Activated naive CD4-positive, alpha-beta T cell treated with anti-CD3 and anti-CD28 coated beads, Interleukin-2, amount 10 ng/mL, durations not matched to agents 7 days and 5 days (primary cell): ENCODE measurements around the gene YEATS2.

Source experiments
- CTCF ChIA-PET: fragments of 350-600 bp; sonication (Branson Sonifier 250); formaldehyde crosslinking; loops from one replicate; lab custom pipeline; 2021; ENCODE audit warnings: antibody characterized with exemption; lab: Charles Lee
- DNase-seq: peaks from one replicate; pipeline ENCODE4 v3.0.0-alpha.2; 2020
- H3K27ac Mint-ChIP-seq: one replicate; pipeline ENCODE4 v1.8.0; 2021; ENCODE audit warnings: mild to moderate bottlenecking, moderate library complexity, mixed read lengths
- H3K27me3 Mint-ChIP-seq: one replicate; pipeline ENCODE4 v1.8.0; 2021; ENCODE audit warnings: mild to moderate bottlenecking, mixed read lengths
- H3K36me3 Mint-ChIP-seq: one replicate; pipeline ENCODE4 v1.8.0; 2021; ENCODE audit warnings: mixed read lengths
- H3K4me1 Mint-ChIP-seq: one replicate; pipeline ENCODE4 v1.8.0; 2021; ENCODE audit warnings: mixed read lengths
- H3K4me3 Mint-ChIP-seq: one replicate; pipeline ENCODE4 v1.8.0; 2021; ENCODE audit warnings: mild to moderate bottlenecking, moderate library complexity, mixed read lengths
- H3K9me3 Mint-ChIP-seq: one replicate; pipeline ENCODE4 v1.8.0; 2021; ENCODE audit warnings: mixed read lengths

Gene YEATS2

DNA sequence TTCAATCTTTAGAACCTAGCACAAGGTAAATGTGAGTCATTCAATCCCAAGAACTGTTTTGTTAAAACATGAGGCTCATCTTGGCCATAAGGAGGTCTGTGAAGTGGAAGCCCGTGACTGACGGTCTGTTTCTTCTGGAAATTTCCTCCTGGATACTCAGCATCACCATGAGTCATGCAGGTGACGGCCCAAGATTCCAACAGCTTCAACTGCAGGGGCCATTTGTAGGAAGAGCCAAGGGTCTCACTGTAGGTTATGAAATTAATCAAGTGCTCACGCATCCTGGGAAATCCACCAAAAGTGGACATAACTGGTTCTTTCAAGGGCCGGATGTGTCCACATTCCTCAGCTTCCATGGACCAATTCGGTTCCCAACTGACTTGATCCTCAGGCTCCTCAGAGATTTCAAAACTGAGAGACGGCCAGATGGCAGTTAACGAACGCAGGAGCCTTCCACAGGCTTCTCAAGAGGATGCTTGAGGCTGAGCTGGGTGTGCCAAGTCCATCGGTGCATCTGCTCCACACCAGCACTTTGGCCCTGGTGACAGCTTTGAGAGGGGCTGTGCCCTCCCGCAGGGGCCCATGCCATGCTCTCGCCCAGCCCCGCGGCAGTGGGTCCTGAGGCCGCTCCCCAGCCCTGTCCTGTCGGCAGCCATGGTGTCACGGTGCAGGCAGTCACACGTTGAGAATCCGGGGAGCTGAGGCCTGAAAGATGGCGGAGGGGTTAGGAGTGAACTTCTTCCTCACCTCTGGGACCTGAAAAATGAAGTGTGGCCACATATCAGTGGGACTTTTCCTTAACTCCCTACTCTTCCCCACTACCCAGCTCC lies 119.3 kb downstream of the YEATS2 start:
- DNase-seq: no peak
- CTCF ChIA-PET: interaction anchor here (0.9 kb wide), 1 partner anchor 332 kb away, joined by 3 read pairs; no protein-coding TSS in a partner anchor
- Mint-ChIP-seq H3K4me3 (no peak overlapping the region), H3K9me3 (no peaks in the 10 kb centered on the region), H3K27me3 (no peaks in the 10 kb centered on the region), H3K36me3 (peaks cover 5% of the 10 kb centered on the region), H3K4me1 (peaks cover 19% of the 10 kb centered on the region), H3K27ac (peak overlapping the region; percentile 85)

DNA sequence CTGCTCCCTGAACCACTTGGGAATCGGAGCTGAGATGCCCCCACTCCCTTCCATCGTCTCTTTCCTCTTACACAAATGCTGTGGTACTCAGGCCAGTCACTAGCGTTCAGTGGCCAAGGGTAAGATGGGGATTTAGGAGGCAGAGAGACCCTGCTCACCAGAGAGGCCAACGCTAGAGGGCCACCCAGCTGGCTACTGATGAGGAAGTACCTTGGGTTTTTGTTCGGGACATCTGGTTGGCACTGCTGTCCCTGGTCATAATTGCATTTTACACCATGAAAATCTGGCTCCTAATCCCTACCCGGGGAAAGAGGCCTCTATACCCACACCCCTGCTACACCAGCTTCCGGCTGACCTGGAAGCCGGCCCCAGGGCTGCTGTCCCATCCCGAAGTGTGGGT lies 120.0 kb downstream of the YEATS2 start:
- H3K27ac Mint-ChIP-seq: no peak overlapping the region

DNA sequence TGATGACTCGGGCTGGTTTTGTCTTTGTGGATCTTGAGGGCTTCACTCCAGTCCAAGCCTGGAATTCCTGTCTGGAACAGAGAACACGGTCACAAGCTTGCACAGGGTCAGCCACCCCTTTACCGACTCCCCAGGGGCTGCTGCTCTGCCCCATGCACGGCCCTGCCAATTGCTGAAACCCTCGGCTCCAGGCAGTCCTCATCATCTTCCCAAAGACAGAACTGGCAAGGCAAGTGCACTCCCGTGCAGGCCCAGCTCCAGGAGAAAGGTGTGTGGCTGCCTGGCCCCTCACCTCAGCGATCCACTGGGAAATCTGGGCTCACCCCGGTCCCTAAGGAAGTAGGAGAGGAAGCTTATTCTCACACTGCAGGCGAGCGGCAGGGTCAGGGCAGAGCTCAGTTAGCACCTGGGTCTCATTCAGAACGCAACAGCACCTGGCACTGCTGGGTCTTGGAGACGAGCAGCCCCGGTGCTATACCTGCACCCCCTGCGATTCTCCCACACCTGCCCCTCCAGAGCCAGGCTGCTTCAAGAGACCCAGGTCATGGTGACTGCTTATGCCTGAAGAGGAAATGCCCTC lies 120.5 kb downstream of the YEATS2 start:
- peaks cover 19% of the 10 kb centered on the region for H3K4me1 Mint-ChIP-seq
- peaks cover 5% of the 10 kb centered on the region for H3K36me3 Mint-ChIP-seq
- no peak for DNase-seq
- H3K9me3 Mint-ChIP-seq: no peaks in the 10 kb centered on the region
- H3K4me3 Mint-ChIP-seq: no peak overlapping the region
- CTCF ChIA-PET: no interaction called here
- H3K27ac Mint-ChIP-seq: no peak overlapping the region
- H3K27me3 Mint-ChIP-seq: peaks cover 9% of the 10 kb centered on the region

More for the DNA sequence above, 120.0 kb downstream of the YEATS2 start:
- Mint-ChIP-seq H3K4me3 (no peak overlapping the region), H3K9me3 (no peaks in the 10 kb centered on the region), H3K27me3 (peaks cover 6% of the 10 kb centered on the region), H3K36me3 (peaks cover 5% of the 10 kb centered on the region), H3K4me1 (peaks cover 19% of the 10 kb centered on the region)
- CTCF ChIA-PET: no interaction called here
- DNase-seq: no peak

DNA sequence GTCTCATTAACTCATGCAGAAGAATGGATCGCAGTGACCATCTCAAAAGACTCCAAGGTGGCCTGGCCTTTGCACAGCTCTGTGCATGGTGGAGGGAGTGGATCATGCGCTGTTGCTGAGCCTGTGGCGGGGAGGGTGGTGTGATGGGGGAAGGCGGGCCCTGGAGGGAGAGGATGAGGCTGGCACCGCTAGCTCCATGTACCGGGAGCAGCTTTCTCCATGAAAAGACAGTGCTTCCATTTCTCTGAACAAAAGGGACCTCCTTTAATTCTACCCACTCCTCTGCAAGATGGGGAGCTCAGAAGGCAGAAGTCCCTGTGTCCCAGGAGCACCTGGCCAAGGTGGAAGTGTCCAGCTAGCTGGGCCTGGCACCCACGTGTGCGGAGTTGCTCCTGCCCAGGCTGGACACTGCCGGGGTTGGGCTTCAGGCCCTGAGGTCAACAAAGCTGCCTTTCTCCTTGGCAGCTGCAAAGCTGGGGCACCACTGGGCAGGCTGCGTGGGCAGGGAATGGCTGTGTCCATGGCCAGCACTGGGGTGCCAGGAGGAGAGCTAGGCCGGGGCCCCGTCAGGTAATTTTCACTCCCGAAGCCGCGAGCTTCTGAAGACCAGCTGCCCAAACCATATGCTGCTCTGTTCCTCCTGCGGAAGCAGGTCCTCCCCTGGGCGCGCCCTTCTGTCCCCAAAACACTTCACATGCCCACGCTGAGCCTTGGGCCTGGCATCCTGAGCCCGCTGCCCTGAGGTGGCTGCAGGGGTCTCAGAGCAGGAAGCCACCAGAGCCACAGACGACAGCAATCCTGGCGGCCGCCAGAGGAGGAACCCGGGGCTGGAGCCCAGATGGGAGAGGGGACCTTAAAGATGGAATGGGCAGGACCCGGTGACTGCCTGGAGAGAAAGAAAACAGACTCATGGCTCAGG lies 121.4 kb downstream of the YEATS2 start:
- no peak overlapping the region for H3K27ac Mint-ChIP-seq
- H3K9me3 Mint-ChIP-seq: no peaks in the 10 kb centered on the region
- CTCF ChIA-PET: no interaction called here
- peaks cover 23% of the 10 kb centered on the region for H3K4me1 Mint-ChIP-seq
- no peak overlapping the region for H3K4me3 Mint-ChIP-seq
- H3K36me3 Mint-ChIP-seq: peaks cover 5% of the 10 kb centered on the region
- DNase-seq: no peak
- H3K27me3 Mint-ChIP-seq: peaks cover 15% of the 10 kb centered on the region

DNA sequence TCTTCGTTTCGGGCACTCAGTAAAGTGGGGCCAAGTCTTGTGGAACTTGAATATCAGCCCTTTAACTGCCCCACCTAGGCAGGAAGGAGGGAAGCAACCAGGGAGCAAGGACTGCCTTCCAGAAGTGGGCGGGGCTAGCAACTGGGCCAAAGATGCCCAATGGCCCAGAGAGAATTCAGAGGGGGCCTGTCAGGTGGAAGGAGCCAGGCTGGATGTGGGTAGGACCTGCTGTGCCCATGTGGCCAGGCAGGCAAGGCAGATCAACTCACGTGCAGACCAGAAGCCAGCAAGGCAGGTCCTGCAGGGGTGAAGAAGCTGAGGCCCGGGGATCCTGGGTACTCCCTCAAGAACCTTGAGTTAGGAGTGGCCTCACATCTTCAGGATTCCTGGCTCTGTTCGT lies 122.2 kb downstream of the YEATS2 start:
- CTCF ChIA-PET: no interaction called here
- DNase-seq: no peak
- Mint-ChIP-seq H3K36me3 (peaks cover 6% of the 10 kb centered on the region), H3K27me3 (peaks cover 20% of the 10 kb centered on the region), H3K9me3 (no peaks in the 10 kb centered on the region), H3K4me1 (peaks cover 26% of the 10 kb centered on the region), H3K4me3 (no peak overlapping the region), H3K27ac (no peak overlapping the region)

DNA sequence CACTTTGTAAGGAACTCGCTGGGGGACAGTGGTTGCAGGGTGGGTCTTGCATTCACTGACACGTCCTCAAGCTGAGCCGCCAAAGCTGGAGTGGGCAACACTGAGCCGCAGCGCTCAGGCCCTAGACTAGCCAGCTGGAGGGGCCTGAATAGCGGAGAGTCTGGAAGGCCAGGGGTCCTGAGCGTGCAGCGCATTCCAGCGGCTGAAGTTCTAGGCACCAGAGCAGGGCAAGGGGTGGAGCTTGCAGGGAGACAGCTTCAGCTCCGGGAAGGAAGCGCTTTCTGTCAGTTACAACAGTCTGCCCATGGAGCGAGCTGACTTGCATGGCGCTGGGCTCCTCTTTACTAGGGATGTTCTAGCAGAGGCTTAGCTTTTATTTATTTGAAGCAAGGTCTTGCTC lies 125.0 kb downstream of the YEATS2 start:
- H3K27ac Mint-ChIP-seq: no peak overlapping the region
- H3K4me3 Mint-ChIP-seq: no peak overlapping the region
- H3K9me3 Mint-ChIP-seq: no peaks in the 10 kb centered on the region
- CTCF ChIA-PET: no interaction called here
- peaks cover 15% of the 10 kb centered on the region for H3K4me1 Mint-ChIP-seq
- H3K27me3 Mint-ChIP-seq: peaks cover 28% of the 10 kb centered on the region
- peaks cover 2% of the 10 kb centered on the region for H3K36me3 Mint-ChIP-seq
- no peak for DNase-seq

DNA sequence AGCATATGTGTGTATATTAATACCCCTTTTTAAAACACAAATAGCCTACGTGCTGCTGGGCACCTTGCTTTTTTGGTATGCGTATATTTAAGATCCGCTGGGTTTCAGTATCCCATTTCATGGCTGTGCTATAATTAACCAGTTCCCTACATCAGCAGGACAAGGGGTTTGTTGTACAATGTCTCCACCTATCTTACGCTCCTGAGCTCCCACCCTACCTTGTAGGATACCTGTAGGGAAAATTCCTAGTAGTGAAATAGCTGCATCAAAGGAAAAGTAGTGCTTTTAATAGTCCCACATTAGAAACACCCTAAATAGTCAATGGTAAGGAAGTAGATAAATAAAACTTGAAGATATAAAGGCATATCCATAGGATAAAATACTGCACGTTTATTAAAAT lies 126.4 kb downstream of the YEATS2 start:
- Mint-ChIP-seq H3K27ac (no peak overlapping the region), H3K9me3 (no peaks in the 10 kb centered on the region), H3K4me3 (peak overlapping the region; percentile 78), H3K27me3 (peaks cover 28% of the 10 kb centered on the region), H3K36me3 (peaks cover 2% of the 10 kb centered on the region), H3K4me1 (peaks cover 15% of the 10 kb centered on the region)
- CTCF ChIA-PET: no interaction called here
- no peak for DNase-seq

DNA sequence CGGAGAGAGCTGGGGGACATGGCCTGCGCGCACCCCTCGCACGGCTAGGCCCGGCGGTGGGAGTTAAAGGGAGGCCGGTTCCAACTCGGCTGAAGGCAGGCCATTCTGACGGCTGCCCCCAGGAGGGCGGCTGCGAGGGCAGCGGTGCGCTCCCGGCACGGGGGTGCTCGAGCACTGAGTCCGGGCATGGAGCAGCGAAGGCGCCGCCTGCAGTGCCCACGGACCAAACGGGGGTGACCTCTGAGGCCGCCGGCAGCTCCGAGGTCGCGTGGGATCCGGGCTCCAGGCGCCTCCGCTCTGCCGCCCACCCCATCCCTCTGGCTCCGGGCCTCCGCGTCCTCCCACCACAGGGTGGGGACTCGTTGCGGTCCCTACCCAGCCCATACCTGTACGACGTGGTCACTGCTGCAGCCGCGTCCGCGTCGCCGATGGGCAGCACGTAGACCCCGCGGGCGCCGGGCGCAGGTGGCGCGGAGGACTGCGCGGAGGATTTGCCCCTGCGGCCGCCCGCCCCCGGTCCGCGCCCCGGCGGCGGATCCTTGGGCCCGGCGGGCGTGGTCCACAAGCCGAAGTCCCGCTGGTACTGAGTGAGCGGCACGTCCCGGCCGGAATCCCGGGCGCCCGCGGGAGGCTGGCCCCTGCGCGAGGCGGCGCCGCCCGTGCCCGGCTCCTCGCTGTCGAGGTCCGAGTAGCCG lies 127.3 kb downstream of the YEATS2 start:
- H3K27me3 Mint-ChIP-seq: peaks cover 28% of the 10 kb centered on the region
- CTCF ChIA-PET: interaction anchor here (1.1 kb wide), 1 partner anchor 60 kb away, joined by 4 read pairs; the partner anchor contains the start of gene PARL
- peak; percentile 37 for DNase-seq
- peak overlapping the region; percentile 78 for H3K4me3 Mint-ChIP-seq
- peaks cover 2% of the 10 kb centered on the region for H3K36me3 Mint-ChIP-seq
- no peaks in the 10 kb centered on the region for H3K9me3 Mint-ChIP-seq
- H3K27ac Mint-ChIP-seq: no peak overlapping the region
- H3K4me1 Mint-ChIP-seq: peaks cover 15% of the 10 kb centered on the region

DNA sequence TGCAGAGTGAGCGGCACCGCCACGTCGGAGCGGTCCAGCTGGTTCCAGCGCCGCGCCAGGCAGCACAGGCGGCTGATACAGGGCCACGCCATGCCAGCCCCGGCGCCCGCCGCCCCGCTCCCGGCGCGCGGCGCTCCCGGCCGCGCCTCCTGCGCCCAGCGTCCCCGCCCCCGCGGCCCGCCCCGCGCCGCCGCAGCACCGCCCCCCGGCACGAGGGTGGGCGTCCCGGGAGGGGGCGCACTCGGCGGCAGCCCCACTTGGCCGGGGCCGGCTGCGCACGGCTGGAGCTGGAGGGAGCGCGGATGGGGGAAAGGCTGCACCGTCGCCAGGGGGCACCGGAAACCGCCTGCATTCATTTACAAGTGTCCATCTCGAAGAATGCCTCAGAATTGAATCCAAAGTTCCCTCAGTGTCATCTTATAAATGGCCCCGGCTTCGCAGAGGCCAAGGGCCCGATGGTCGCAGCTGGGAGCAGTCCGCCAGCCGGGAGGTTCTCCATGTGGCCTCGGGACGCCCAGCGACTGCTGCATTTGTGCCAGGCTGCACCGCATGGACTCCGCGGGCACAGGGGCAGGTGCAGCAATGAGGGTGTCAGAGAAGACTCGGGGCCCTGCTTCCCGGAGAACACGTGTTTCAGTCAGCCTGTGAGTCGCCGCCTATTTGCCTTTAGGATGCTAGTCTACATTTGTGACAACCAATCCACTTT lies 128.0 kb downstream of the YEATS2 start, which contains the start of gene MAP6D1:
MAP6D1 (minus strand) TSS at position 122 of the 706 bp plus-strand sequence; CDS start at position 92, 30 bp downstream.
- H3K36me3 Mint-ChIP-seq: peaks cover 2% of the 10 kb centered on the region
- H3K9me3 Mint-ChIP-seq: no peaks in the 10 kb centered on the region
- H3K27me3 Mint-ChIP-seq: peaks cover 28% of the 10 kb centered on the region
- H3K4me1 Mint-ChIP-seq: peaks cover 15% of the 10 kb centered on the region
- peak within 1 kb of the TSS; percentile 78 for H3K4me3 Mint-ChIP-seq
- no peak within 1 kb of the TSS for H3K27ac Mint-ChIP-seq
- CTCF ChIA-PET: interaction anchor here (1.1 kb wide), 1 partner anchor 59 kb away, joined by 4 read pairs; the partner anchor contains the start of gene PARL
- peak; percentile 54 for DNase-seq

DNA sequence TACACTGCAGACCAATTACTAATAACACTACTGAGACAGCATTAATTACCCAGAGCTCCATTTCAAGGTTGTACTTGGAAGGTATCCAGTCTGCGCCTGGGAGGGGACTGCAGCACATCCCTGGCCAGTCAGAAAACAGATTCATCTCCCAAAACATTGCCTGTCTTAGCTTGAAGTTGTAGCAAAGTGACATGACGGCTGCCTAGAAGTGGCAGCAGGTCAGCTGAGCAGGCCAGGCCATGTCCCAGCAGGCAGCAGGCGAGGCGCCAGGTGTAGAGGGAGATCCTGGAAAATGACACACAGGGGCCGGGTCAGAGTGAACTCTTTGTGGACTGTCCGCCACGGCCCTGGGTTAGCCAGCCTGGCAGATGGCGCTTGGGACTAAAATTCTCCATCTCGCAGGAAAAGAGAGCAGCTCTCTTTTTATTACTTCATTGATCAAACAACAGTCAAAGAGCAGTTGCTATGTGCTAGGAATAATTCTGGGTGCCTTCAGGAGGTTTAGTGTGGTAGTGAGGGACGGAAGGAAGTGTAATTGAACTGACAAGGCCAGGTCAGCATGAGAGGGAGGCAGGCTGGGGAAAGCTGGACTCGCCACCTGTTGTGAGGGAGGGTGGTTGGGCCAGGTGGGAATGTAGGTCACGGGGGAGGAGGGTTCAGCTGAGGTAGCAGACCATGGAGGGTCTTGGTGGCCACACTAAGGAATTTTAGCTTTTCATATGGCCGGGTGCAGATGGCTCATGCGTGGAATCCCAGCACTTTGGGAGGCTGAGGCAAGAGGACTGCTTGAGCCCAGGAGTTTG lies 129.1 kb downstream of the YEATS2 start:
- CTCF ChIA-PET: interaction anchor here (1.6 kb wide), 1 partner anchor 58 kb away, joined by 4 read pairs; the partner anchor contains the start of gene PARL
- Mint-ChIP-seq H3K4me3 (peak overlapping the region; percentile 51), H3K9me3 (no peaks in the 10 kb centered on the region), H3K4me1 (peaks cover 15% of the 10 kb centered on the region), H3K27me3 (peaks cover 28% of the 10 kb centered on the region), H3K36me3 (peaks cover 2% of the 10 kb centered on the region), H3K27ac (no peak overlapping the region)
- no peak for DNase-seq

DNA sequence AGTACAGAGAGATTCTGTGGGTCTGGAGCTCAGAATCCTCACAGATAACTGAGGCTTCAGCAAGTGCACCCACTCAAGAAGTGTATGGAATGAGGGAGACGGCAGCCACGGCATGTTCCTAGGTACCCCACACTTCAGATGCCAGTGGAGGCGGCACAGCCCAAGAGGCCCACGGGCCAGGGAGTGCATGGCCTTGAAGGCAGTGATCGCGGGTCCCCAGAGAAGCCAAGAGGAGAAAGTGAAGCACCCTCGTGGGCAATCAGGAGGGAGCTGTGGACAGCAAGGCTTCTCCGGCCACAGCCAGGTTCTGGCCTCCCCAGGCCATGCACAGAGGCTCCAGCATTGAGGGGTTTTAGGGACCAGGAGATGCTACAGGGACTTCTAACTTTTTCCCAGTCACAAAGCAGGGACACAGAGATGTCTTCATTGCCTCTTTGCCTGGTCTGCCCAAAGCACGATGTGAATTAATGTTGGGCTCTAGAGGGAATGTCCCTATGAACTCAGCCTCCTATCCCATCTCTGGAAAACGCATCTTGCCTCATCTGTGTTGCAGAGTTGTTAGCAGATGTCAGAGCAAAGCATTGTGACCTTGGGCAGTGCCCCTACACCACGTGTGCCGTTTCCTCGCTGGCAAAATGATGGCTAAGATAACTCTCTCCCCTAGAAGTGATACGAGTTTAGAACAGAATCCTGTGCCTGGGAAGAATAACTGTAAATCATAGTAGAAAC lies 130.4 kb downstream of the YEATS2 start:
- DNase-seq: no peak
- Mint-ChIP-seq H3K27ac (no peak overlapping the region), H3K36me3 (peaks cover 5% of the 10 kb centered on the region), H3K27me3 (peaks cover 19% of the 10 kb centered on the region), H3K4me1 (peaks cover 15% of the 10 kb centered on the region), H3K9me3 (no peaks in the 10 kb centered on the region), H3K4me3 (no peak overlapping the region)
- CTCF ChIA-PET: interaction anchor here (1.6 kb wide), 1 partner anchor 57 kb away, joined by 4 read pairs; the partner anchor contains the start of gene PARL

DNA sequence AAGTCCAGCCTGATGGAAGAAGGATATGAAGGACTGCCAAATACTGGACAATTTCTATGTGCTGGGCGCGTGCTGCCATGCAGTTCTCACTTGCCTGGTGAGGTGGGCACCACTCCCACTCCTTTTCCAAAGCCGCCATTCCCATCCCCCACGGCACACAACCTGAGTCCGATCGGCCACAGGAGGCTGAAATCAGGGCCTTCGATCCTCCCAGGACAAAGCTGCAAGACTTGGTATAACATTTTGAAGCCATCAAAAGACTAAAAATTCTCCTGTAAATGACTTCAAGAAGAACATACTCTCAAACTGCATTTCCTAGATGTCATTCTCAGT lies 130.9 kb downstream of the YEATS2 start:
- peaks cover 15% of the 10 kb centered on the region for H3K4me1 Mint-ChIP-seq
- H3K27me3 Mint-ChIP-seq: peaks cover 18% of the 10 kb centered on the region
- no peak for DNase-seq
- H3K27ac Mint-ChIP-seq: no peak overlapping the region
- CTCF ChIA-PET: no interaction called here
- no peaks in the 10 kb centered on the region for H3K9me3 Mint-ChIP-seq
- H3K36me3 Mint-ChIP-seq: peaks cover 6% of the 10 kb centered on the region
- no peak overlapping the region for H3K4me3 Mint-ChIP-seq
